ENCODE measurements around the gene NUDT9.
A peak's percentile ranks its signal among the peaks of the same experiment; 100 is the strongest.

Gene NUDT9

GRCh38 chr4:87505862-87506261 is 83.5 kb downstream of the NUDT9 start:
- no peak for DNase-seq (ENCODE audit: low spot score)
- TF ChIP-seq CTCF (IDR thresholded peaks at IDR 0.05; ENCODE audit: extremely low read depth, missing control alignments): peak; percentile 11

GRCh38 chr4:87506974-87507701 is 84.8 kb downstream of the NUDT9 start:
- no peak for DNase-seq (ENCODE audit: low spot score)
- TF ChIP-seq CTCF (IDR thresholded peaks at IDR 0.05; ENCODE audit: extremely low read depth, missing control alignments): no peak

Data from GM20000 (cell line).